GM10248 (cell line): ENCODE results near the gene ASTL.

Experiments
- CTCF ChIA-PET: fragments of 300-600 bp; sonication (Branson Sonifier 250); formaldehyde crosslinking; extraction: SDS; loops from one replicate; lab custom pipeline; 2021; ENCODE audit warnings: antibody characterized with exemption; lab: Yijun Ruan, JAX
- POLR2A ChIA-PET: fragments of 350-650 bp; sonication (Branson Sonifier 250); formaldehyde crosslinking; extraction: SDS; loops from one replicate; lab custom pipeline; 2020; ENCODE audit warnings: antibody characterized with exemption; lab: Yijun Ruan, JAX
- DNase-seq: peaks from one replicate; pipeline ENCODE4 v3.0.0; 2012; ENCODE audit errors: extremely low spot score
- CTCF ChIP-seq: IDR thresholded peaks from 2 replicates; pipeline ENCODE4 v1.5.1; 2012; ENCODE audit warnings: mild to moderate bottlenecking, low read depth; ENCODE audit errors: extremely low read depth, missing control alignments, control extremely low read depth

ASTL gene

GRCh38 chr2:96152304-96153161 lies 14.2 kb upstream of the ASTL start:
- POLR2A ChIA-PET = interaction anchor here (0.6 to 5.7 kb wide), 3 partner anchors 10 to 375 kb away, joined by 3 to 29 read pairs (median 8); partner anchors contain the start of gene ASTL
- no peak for DNase-seq
- CTCF ChIA-PET = interaction anchor here (1.0 to 20.4 kb wide), 3 partner anchors 13 to 82 kb away, joined by 3 to 658 read pairs (median 5); no protein-coding TSS in a partner anchor
- no peak for TF ChIP-seq CTCF

DNA sequence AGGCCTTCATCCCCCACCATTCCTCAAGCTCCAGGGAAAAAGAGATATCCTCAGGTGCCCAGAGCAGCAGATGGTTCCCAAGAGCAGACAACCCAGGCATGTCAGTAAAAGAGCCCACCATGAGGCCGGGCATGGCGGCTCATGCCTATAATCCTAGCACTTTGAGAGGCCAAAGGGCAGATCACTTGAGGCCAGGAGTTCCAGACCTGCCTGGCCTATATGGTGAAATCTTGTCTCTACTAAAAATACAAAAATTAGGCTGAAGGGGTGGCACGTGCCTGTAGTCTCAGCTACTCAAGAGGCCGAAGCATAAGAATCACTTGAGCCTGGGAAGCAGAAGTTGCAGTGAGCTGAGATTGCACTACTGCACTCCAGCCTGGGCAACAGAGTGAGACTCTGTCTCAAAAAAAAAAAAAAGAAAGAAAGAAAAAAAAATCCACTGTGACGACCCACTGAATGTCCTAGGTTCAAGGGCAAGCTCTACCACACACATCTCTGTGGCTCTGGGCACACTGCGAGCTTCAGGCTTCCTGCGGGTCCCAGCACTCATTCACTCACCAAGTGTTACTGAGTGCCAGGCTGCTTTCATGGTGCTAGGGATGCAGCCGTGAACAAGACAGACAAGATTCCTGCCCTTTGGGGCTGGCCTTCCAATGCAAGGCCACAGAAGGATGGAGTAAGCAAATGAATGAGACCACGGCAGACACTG lies 13.4 kb upstream of the ASTL start:
- CTCF ChIA-PET = interaction anchor here (1.3 to 20.4 kb wide), 2 partner anchors 15 to 83 kb away, joined by 3 to 658 read pairs; no protein-coding TSS in a partner anchor
- no peak for DNase-seq
- POLR2A ChIA-PET = interaction anchor here (0.7 to 5.7 kb wide), 2 partner anchors 9 to 12 kb away, joined by 3 to 29 read pairs; partner anchors contain the start of gene ASTL
- TF ChIP-seq CTCF = no peak

DNA sequence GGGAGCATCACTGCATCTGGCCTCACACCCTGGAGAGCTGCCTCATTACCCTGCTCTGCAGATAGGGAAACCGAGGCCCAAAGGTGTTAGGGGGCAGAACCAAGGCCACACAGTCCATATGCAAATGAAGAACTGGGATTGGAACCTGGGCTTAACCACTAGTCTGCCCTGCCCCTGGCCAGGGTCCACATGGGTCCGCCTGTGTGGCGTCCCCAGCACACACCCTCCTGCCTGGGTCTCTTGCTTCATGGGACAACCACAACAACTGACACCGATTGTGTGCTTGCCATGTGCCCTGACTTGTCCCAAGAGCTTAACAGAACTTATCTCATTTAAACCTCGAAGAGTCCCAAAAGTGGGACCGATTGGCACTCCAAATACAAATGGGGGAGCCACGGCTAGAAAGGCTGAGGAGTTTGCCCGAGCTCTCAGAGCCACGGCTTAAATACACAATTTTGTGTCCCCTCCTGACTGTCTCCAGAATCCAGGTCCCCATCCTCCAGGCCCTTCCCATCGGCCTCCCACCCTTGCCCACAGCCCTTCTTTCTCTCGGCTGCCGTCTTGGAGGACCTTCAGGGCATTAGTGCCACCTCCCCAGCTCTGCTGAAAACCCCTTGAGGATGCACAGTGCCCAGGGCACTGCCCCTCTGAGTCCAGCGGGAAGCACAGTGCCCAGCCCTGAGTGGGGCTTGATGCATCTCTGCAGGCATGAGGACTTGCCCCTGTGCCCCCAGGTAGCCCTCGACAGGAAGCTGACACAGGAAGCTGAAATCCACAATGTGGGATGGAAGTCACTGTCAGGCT lies 12.7 kb upstream of the ASTL start:
- ChIA-PET POLR2A (interaction anchor here (5.7 kb wide), 1 partner anchor 12 kb away, joined by 29 read pairs; the partner anchor contains the start of gene ASTL), CTCF (interaction anchor here (1.1 to 20.4 kb wide), 3 partner anchors 12 to 84 kb away, joined by 3 to 658 read pairs (median 3); no protein-coding TSS in a partner anchor)
- TF ChIP-seq CTCF = no peak
- DNase-seq = no peak

DNA sequence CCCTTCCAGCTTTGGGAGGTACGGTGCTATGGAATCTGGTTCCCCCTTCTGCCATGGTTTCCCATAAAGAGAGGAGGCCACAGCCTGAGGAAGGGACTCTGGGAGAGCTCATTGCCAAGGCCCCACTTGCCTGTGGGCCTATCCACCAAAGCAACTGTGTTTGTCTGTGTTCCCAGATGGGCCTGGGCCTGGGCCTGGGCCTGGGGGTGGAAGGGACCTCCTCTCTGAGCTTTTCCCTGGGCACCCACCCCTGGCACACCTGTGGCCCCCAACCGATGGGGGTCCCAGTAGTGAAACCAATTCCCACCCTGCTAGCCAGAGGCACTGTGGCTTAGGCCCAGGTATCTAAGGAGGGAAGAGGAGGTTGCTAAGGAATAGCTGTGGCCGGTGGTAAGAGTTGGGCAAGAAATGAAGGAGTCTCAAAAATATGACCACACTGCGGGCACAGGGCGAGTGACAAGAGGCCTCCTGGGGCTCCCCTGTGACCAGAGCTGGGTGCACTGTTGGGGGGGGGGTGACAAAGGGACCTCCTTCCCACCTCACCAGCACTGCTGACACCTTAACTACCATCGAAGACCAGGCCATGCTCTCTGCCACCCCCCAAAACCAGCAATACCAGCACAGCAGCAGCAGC lies 11.8 kb upstream of the ASTL start:
- ChIA-PET CTCF (interaction anchor here (1.1 to 20.4 kb wide), 2 partner anchors 11 to 17 kb away, joined by 3 to 658 read pairs; no protein-coding TSS in a partner anchor), POLR2A (interaction anchor here (5.7 kb wide), 1 partner anchor 11 kb away, joined by 29 read pairs; the partner anchor contains the start of gene ASTL)
- no peak for TF ChIP-seq CTCF
- no peak for DNase-seq

DNA sequence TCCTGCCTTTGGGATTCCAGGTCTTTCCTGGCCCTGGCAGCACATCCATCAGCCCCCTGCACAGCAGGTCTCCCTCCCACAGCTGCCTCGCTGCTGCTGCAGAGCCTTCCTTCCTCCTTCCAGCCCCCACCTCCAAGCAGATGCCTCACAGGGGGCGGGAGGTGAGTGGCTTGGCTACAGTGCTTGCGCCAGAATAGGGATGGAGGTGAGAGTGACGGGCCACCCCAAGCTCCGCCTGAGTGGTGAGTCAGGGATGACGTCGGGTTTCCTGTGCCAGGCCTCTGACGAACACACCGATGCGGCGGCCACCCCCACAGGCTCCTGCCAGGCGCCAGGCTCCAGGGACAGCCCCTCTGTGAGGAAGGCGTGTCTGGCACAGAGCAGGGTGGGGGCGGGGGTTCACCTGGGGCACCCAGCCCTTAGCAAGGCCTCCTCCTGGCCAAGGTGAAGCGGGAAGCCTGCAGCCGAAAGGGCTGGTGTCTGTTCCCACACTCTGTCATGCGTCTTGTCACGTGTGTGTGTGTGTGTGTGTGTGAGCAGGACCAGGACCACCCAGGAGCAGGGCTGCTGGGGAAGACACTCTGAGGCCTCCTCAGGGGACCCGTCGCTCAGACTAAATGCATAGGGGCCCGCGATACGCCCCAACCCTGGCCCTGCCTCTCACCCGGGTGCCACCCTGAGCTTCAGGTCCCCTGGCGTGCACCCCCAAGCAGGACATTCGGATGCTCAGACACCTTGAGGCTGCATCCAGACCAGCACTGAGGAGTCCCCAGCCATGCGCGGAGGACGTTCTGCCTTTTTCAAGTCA lies 10.3 kb upstream of the ASTL start:
- ChIA-PET CTCF (interaction anchor here (1.1 to 20.4 kb wide), 4 partner anchors 10 to 360 kb away, joined by 4 to 658 read pairs (median 5); no protein-coding TSS in a partner anchor), POLR2A (interaction anchor here (4.4 to 5.7 kb wide), 2 partner anchors 9 to 10 kb away, joined by 29 to 37 read pairs; partner anchors contain the start of gene ASTL)

More for the DNA sequence above, 10.3 kb upstream of the ASTL start:
- TF ChIP-seq CTCF = no peak
- peak; percentile 83 for DNase-seq
